ENCODE measurements around the gene MAOB.

Gene MAOB

GRCh38 chrX:43860646-43861370, 21.4 kb downstream of the MAOB start:
- no peak for DNase-seq

- DNase-seq = no peak
Observed at GRCh38 chrX:43853225-43853828, 28.9 kb downstream of the MAOB start.

- no peak for DNase-seq
Observed at GRCh38 chrX:43850629-43851028, 31.6 kb downstream of the MAOB start.

DNA sequence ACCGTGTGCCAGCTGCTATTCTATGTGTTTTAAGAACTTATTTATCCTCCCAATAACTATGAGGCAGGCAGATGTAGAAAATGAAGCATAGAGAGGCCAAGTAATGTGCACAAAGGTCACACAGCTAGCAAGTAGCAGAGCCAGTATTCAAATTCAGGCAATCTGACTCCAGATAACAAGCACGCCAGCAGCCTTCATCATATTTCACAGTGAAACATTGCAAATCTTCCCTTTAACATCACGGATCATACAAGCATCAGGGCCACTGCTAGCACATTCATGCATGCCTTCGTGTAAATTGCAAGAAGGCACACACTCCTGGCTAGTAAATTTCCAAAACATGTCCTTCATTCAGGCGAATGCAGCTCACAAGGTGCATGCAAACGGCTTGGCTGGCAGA, 33.1 kb downstream of the MAOB start:
- no peak for DNase-seq

DNA sequence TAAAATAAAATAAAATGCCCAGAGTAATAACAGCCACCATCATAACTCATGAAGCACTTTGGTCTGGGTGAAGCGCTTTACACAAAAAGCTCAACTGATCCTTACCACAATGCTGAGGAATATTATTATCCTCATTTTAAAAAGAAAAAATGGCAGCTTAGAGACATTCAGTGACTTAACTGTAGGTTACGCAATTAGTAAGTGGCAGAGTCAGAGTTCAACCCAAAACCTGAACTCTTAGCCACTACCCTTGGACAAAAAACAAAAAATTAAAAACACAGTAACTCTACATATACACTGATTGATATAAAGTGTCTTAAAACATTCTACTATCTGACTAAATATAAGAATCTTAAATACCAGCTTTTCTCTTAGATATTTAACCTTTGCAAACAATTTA, 34.9 kb downstream of the MAOB start:
- DNase-seq = no peak

DNA sequence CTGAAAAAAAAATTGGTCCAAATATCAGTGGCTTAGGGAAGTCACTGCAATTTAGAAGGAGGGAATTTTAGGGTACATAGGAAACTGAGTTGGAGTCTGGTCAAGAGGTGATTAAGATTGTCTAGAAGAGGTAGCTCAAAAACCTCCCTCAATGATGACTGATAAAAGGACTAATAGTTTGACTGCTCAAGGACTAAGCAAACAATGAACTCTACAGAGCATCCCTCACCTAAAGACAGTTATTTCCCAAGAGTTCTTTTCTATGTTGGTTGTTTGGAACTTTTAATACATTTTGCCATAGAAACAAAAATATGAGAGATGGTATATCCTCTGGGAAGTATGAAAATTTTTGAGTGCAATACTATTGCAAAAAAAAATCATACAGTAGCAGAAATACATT, 35.7 kb downstream of the MAOB start:
- no peak for DNase-seq

DNA sequence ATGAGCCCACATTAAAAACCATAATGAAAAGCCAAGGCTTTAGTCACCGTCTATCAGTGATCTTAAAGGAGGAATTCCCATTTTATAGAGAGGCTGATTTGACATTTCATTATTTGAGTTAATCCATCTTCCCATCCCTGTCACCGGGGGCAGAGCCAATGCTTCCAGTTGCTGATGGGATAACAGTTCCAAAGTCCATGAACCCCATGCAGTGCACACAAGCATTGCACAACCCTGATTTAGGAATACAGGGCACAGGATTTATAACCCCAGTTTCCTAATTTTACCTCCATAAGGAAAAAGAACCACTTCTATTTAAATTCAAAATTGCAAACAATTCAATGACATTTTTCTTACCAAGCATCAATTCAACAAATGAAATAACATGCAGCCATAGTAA, 36.5 kb downstream of the MAOB start:
- no peak for DNase-seq

- DNase-seq = no peak
Observed at GRCh38 chrX:43840265-43840664, 42.0 kb downstream of the MAOB start.

DNA sequence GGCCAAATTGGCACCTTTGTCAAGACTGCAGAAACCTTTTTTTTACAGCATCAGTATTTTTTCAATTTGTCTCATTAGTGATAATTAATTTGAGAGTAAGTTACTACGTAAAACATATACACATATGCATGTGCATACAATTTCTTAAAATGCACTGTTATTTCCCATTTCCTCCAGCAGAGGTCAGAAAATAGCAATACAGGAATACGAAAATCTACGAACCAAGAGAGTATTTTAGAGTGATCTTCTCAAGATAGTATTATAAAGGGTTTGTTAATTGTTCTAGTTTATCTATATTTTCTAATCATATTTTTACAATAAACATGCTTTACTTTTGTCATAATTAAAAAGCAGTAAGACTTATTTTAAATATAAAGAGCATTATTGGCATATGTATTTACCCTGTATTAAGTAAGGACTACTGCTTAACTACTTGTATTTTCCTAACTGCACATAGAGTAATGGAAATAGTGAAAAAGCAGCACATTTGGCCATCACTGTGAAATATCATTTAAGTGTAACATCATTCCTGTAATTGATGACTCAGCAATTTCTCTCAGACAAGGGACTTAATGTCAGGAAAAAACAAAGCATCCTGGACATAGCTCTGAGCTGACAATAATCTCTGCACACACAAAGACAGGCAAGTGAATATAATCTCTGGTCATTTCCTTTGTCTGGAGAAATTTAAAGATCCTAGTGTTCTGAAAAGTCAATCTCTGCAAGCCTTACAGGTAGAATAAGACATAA, 45.6 kb downstream of the MAOB start:
- DNase-seq = no peak

DNA sequence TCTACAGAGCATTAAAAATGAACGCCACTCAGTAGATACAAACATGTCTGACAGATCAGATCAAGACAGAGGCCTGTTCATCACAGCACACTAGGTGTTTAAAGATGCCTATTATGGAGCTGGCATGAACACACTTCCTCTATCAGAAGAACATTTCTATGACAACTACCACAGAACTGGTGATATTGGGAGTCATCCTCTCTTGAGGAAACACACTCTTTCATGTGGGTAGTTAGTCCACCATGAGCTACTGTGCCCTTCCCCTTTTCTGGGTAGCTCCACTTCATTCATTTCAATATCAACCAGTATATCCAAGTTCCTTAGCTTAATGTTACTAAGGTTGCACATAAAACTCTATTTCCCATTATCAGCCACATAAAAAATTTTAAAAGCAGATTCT, 46.7 kb downstream of the MAOB start:
- DNase-seq = no peak

GRCh38 chrX:43827791-43828190, 54.5 kb downstream of the MAOB start:
- DNase-seq = no peak

DNA sequence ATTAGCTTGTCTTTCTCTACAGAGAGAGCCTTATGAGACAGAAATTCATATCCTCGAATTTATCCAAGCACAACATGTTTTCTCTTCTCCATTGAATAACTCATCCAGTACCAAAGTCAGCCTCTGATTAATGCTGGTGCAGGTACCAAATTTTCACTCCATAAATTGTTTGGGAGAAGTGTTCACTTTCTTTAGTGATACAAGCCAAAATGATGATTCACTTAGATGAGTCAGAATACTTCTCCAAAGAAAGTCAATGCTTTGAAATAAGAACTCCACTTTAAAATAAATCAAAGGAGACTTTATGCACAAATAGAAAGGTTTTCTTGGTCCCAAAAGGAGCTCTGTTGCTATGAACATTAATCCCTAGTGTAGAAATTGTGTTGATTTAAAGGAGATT, 60.2 kb downstream of the MAOB start:
- DNase-seq = no peak

- DNase-seq = no peak
Observed at GRCh38 chrX:43817444-43817843, 64.8 kb downstream of the MAOB start.

- DNase-seq = no peak
Observed at GRCh38 chrX:43815209-43815608, 67.0 kb downstream of the MAOB start.

- peak in 1 of 2 experiments; percentile 0 for DNase-seq
Observed at GRCh38 chrX:43813898-43814297, 68.4 kb downstream of the MAOB start.

- DNase-seq = no peak
Observed at GRCh38 chrX:43813319-43813718, 68.9 kb downstream of the MAOB start.

GRCh38 chrX:43809463-43809862, 72.8 kb downstream of the MAOB start:
- no peak for DNase-seq

DNA sequence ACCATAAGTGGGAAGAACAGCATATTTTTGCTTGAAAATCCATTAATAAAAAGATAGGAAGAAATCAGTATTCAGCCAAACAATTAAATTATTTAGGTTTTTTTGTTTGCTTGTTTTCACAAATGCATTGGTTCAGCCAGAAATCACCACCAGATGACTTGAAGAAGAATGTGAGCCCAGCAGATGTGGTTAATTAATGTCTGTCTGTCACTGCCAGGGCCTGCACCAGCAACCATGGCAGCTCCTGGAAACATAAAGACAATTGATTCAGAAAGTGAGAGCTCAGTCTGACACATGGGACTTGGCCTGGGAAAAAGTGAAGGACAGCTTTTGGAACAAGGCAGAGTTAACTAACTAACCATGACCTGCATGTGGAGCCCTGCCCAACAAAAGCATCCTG, 74.0 kb downstream of the MAOB start:
- no peak for DNase-seq

- no peak for DNase-seq
Observed at GRCh38 chrX:43805579-43805978, 76.7 kb downstream of the MAOB start.

DNA sequence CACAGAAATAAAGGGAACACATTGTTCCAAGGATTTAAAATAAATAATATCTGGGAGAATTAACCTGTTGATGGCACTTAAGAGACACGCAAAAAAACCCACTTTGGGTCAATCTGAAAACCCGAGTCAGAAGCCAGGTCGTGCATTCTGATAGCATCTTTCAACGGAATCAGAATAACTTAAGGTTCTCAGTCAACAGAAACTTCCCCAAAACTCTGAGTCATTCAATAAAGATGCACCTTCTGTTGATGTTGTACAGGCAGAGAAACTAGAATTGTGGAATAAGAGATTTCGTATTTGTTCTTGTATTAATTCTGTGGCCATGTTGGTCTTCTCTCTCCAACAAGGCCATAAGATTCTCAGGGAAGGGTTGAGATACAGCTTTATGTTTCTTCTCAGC, 78.2 kb downstream of the MAOB start:
- DNase-seq = no peak

- DNase-seq = no peak
Observed at GRCh38 chrX:43785930-43786591, 96.2 kb downstream of the MAOB start.

DNA sequence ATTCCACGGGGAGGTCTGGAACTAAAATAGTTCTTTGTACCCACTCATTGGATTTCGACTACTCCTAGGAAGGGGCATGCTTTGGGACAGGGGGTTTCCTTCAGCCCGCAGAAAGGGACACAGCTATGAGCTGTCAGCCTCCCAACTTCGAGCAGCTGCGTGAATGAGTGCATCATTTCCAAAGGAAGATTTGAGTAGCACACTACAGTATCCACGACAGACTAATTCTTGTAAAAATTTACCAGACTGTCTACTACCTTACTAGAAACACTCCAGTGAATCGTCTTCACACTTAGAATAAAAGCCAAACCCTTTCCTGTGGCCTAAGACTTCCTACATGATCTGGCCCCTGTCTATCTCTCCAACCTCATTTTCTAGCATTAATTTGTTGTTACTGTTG, 124.2 kb downstream of the MAOB start:
- no peak for DNase-seq

DNA sequence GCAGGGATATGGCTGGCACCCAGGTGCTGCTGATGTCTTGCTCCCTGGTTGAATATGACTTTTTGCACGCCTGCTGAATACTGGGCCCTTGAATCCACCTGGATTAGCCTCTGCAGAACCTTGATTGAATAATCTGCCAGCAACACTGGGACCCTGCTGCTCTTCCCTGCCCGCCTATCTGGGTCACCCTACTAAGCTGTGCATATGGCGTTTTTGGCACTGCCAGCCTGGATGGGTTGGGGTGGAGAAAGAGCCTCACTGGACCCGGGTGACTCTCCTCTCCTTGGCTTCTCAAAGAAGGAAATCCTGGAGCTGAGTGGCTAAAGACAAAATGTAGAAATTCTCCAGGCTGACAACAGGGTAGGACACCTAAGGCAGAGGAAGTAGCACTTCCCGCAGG, 126.2 kb downstream of the MAOB start:
- DNase-seq = no peak

DNA sequence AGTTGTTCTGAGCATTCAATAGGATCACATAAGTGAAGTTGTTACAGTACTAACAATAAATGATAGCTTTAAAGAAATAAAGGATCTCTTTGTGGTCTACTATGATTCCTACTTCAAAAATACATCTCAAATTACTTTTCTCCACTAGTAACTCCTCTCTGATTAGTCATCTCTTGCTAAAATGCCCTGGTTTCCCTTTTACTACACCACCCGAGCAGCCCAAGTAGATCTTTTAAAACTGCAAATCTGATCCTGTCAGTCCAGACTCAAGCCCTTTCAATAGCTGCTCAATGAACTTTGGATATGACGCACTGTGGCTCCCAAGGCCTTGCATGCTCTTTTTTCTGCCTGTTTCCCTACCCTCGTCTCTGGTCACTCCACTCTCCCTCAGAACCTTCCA, 128.6 kb downstream of the MAOB start:
- no peak for DNase-seq
